NCI-H2171 (cell line): ENCODE data around the gene PRIMA1.

Experiments
- DNase-seq: peaks from one replicate; lab custom pipeline; 2025; lab: John Stamatoyannopoulos, UW

PRIMA1 gene

GRCh38 chr14:93794756-93795155 lies 6.5 kb upstream of the PRIMA1 start:
- DNase-seq = no peak

GRCh38 chr14:93793555-93794324 lies 5.5 kb upstream of the PRIMA1 start:
- no peak for DNase-seq

- DNase-seq = no peak
Measured at GRCh38 chr14:93792391-93792790, 4.1 kb upstream of the PRIMA1 start.

GRCh38 chr14:93790966-93791365 lies 2.7 kb upstream of the PRIMA1 start:
- DNase-seq = no peak

GRCh38 chr14:93789228-93790130 lies 1.2 kb upstream of the PRIMA1 start:
- no peak for DNase-seq

- peak; percentile 70 for DNase-seq
Measured at GRCh38 chr14:93788543-93789227, 400 bp upstream of the PRIMA1 start.

GRCh38 chr14:93787465-93788292 lies 606 bp downstream of the PRIMA1 start:
- DNase-seq = no peak

- DNase-seq = no peak
Measured at GRCh38 chr14:93785423-93785822, 2.9 kb downstream of the PRIMA1 start.

GRCh38 chr14:93784878-93785277 lies 3.4 kb downstream of the PRIMA1 start:
- no peak for DNase-seq

- no peak for DNase-seq
Measured at GRCh38 chr14:93780813-93781400, 7.4 kb downstream of the PRIMA1 start.

GRCh38 chr14:93778856-93779629 lies 9.2 kb downstream of the PRIMA1 start:
- DNase-seq = no peak

- no peak for DNase-seq
Measured at GRCh38 chr14:93778453-93778852, 9.8 kb downstream of the PRIMA1 start.

- no peak for DNase-seq
Measured at GRCh38 chr14:93775744-93776143, 12.5 kb downstream of the PRIMA1 start.

GRCh38 chr14:93775158-93775557 lies 13.1 kb downstream of the PRIMA1 start:
- DNase-seq = no peak

GRCh38 chr14:93772263-93772662 lies 16.0 kb downstream of the PRIMA1 start:
- no peak for DNase-seq

- no peak for DNase-seq
Measured at GRCh38 chr14:93765970-93766369, 22.3 kb downstream of the PRIMA1 start.

- DNase-seq = no peak
Measured at GRCh38 chr14:93765155-93765554, 23.1 kb downstream of the PRIMA1 start.

- no peak for DNase-seq
Measured at GRCh38 chr14:93764211-93764659, 24.1 kb downstream of the PRIMA1 start.

- DNase-seq = peak; percentile 57
Measured at GRCh38 chr14:93759719-93760307, 28.5 kb downstream of the PRIMA1 start.

GRCh38 chr14:93757206-93757605 lies 31.1 kb downstream of the PRIMA1 start:
- no peak for DNase-seq
